ENCODE measurements around the gene GPHA2.
A peak's percentile ranks its signal among the peaks of the same experiment; 100 is the strongest.
"Not testable (repeated sequence)": the region's sequence is repeated elsewhere in the genome, so short reads cannot be mapped to it uniquely, and the experiment has no call there.

The GPHA2 gene, protein sequence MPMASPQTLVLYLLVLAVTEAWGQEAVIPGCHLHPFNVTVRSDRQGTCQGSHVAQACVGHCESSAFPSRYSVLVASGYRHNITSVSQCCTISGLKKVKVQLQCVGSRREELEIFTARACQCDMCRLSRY

DNA sequence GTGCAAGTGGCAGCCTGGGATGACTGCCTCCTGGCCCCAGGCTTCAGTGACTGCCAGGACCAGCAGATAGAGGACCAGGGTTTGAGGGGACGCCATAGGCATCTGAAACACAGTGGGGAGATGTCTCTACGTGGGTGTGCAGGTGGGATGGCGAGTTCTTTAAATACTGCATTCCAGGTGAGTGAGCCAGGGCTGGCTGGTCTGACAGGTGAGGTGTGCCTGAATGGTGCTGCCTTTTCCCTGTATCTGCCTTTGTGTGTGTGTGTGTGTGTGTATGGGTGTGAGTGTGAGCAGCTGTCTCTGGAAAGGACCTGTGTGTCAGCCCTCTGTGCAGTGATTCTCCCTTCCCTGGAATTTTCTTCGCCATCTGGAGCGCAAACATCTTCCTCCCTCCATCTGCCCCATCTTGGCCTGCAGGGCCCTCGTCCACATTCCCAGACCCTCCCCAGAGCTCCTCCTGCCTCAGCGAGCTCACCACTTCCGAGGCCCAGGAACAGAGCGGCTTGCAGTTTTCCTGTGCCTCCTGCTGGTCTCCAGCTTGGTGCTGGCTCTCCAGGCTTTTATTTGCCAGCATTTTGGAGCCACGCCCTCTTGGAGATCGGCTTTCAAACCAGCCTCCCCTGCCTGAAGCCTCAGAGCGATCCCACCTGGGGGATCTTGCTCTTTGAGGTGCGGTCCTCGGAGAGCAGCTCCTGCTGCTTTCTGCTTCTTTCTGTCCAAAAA is at the start of gene GPHA2:
Gene GPHA2, minus strand, starts transcription at position 535 of the 723 bp plus-strand sequence. Its CDS starts 433 bp downstream, at position 102.
- H3K27me3 ChIP-seq (replicated peaks), result no peaks in the 10 kb centered on the region
- in situ Hi-C loops (cut with HindIII; ENCODE audit: low pct_ligation_motif_present, low sequenced_read_pairs), result no loop called here
- no peak within 1 kb of the TSS for H3K4me3 ChIP-seq (ENCODE audit: low read depth, low read length)
- no peak for DNase-seq
- H3K36me3 ChIP-seq (replicated peaks), result peaks cover 41% of the 10 kb centered on the region
- TF ChIP-seq, protein P1, sequence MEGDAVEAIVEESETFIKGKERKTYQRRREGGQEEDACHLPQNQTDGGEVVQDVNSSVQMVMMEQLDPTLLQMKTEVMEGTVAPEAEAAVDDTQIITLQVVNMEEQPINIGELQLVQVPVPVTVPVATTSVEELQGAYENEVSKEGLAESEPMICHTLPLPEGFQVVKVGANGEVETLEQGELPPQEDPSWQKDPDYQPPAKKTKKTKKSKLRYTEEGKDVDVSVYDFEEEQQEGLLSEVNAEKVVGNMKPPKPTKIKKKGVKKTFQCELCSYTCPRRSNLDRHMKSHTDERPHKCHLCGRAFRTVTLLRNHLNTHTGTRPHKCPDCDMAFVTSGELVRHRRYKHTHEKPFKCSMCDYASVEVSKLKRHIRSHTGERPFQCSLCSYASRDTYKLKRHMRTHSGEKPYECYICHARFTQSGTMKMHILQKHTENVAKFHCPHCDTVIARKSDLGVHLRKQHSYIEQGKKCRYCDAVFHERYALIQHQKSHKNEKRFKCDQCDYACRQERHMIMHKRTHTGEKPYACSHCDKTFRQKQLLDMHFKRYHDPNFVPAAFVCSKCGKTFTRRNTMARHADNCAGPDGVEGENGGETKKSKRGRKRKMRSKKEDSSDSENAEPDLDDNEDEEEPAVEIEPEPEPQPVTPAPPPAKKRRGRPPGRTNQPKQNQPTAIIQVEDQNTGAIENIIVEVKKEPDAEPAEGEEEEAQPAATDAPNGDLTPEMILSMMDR (IDR thresholded peaks at IDR 0.05; ENCODE audit: low read depth, low read length, missing control alignments), result peak; percentile 12
- no peak within 1 kb of the TSS for H3K27ac ChIP-seq

DNA sequence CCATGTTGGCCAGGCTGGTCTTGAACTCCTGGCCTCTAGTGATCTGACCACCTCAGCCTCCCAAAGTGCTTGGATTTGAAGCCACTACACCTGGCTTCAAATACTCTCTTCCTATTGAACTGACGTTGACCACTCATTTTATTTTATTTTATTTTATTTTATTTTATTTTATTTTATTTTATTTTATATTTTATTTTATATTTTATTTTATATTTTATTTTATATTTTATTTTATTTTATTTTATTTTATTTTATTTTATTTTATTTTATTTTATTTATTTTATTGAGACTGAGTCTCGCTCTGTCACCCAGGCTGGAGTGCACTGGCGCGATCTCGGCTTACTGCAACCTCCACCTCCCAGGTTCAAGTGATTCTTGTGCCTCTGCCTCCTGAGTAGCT is 47.6 kb upstream of the GPHA2 start:
- H3K27me3 ChIP-seq (replicated peaks); H3K4me3 ChIP-seq (ENCODE audit: low read depth, low read length); DNase-seq; H3K36me3 ChIP-seq (replicated peaks); in situ Hi-C loops (cut with HindIII; ENCODE audit: low pct_ligation_motif_present, low sequenced_read_pairs); H3K27ac ChIP-seq: not testable (repeated sequence)

- Histone ChIP-seq H3K36me3 (replicated peaks) (no peaks in the 10 kb centered on the region), H3K27ac (no peak overlapping the region), H3K4me3 (ENCODE audit: low read depth, low read length) (no peak overlapping the region), H3K27me3 (replicated peaks) (no peaks in the 10 kb centered on the region)
- no peak for DNase-seq
- TF ChIP-seq, protein P1 (IDR thresholded peaks at IDR 0.05; ENCODE audit: low read depth, low read length, missing control alignments), result no peak
- in situ Hi-C loops (cut with HindIII; ENCODE audit: low pct_ligation_motif_present, low sequenced_read_pairs), result no loop called here
Observed at GRCh38 chr11:64976651-64977050, 41.0 kb upstream of the GPHA2 start.

DNA sequence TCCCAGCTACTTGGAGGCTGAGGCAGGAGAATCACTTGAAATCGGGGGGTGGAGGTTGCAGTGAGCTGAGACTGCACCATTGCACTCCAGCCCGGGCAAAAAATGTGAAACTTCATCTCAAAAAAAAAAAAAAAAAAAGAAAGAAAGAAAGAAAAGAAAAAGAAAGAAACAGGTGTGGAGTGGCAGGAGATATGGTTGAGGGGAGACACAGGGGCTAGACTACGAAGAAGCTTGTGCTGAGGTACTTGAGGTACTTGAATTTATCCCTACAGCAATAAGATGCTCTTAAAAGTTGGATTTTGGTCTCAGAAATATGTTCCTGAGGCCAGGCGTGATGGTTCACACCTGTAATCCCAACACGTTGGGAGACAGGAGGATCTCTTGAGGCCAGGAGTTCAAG is 38.4 kb upstream of the GPHA2 start:
- TF ChIP-seq, protein P1 (IDR thresholded peaks at IDR 0.05; ENCODE audit: low read depth, low read length, missing control alignments), result no peak
- no peak overlapping the region for H3K4me3 ChIP-seq (ENCODE audit: low read depth, low read length)
- no peak for DNase-seq
- H3K36me3 ChIP-seq (replicated peaks), result no peaks in the 10 kb centered on the region
- no peaks in the 10 kb centered on the region for H3K27me3 ChIP-seq (replicated peaks)
- no peak overlapping the region for H3K27ac ChIP-seq
- in situ Hi-C loops (cut with HindIII; ENCODE audit: low pct_ligation_motif_present, low sequenced_read_pairs), result no loop called here

DNA sequence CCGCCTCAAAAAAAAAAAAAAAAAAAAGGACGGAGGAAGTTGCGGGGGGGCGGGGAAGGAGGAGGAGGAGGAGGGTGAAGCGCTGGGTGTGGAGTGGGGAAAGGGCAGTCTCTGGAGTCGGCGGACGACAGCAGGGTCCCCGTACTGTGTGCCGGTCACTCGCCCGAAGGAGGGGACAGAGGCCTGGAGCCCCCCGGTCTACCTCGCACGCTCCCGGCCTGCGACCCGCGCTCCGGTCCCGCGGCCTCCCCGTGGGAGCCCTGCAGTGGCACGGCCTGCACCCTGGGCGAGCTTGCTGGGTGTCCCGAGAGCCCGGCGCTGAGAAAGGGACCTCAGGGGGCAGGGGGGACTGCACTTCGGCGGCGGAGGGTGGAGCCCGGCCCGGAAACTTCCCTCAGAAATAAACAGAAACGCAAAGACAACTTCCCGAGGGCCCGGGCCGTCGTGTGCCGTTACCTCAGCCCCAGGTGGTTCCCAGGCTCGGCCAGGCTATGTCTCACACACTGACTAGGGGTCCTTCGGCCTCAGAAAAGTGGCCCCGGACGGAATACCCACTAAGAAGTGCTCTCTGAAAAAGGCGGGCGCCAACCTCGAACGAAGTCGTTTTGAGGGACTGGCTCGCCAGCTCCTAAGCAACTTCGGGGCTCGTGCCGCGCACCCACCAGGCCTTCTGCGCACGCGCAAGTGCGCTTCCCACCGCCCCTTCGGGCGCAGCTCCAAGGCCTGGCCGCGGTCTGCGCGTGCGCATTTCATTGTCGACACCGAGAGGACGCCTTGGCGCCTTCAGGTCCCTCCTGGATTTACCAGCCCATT is 35.9 kb upstream of the GPHA2 start, which contains the start of gene MAJIN:
Gene MAJIN, minus strand, starts transcription at position 688 of the 813 bp plus-strand sequence. CDS start 12,703 bp downstream, outside the sequence.
- peak within 1 kb of the TSS; percentile 32 for H3K4me3 ChIP-seq (ENCODE audit: low read depth, low read length)
- peak; percentile 55 for DNase-seq
- H3K27me3 ChIP-seq (replicated peaks), result no peaks in the 10 kb centered on the region
- in situ Hi-C loops (cut with HindIII; ENCODE audit: low pct_ligation_motif_present, low sequenced_read_pairs), result no loop called here
- no peak within 1 kb of the TSS for H3K27ac ChIP-seq
- no peaks in the 10 kb centered on the region for H3K36me3 ChIP-seq (replicated peaks)
- TF ChIP-seq, protein P1 (IDR thresholded peaks at IDR 0.05; ENCODE audit: low read depth, low read length, missing control alignments), result no peak

DNA sequence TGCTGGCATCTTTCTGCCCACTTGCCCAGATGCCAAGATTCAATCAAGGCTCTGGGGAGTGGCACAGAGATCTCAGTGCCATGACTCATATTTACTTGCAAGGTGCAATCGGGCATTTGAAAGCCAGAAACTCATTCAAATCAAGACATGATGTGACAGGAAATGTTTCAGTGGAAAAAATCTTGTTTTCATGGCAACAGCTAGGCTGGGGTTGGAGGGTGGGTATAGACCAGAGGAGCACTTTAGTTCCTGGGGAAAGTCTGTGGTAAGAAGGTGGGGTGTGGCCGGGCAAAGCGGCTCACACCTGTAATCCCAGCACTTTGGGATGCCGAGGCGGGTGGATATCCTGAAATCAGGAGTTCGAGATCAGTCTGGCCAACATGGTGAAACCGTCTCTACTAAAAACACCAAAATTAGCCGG is 35.0 kb upstream of the GPHA2 start:
- TF ChIP-seq, protein P1 (IDR thresholded peaks at IDR 0.05; ENCODE audit: low read depth, low read length, missing control alignments), result no peak
- Histone ChIP-seq H3K27ac (no peak overlapping the region), H3K4me3 (ENCODE audit: low read depth, low read length) (no peak overlapping the region), H3K36me3 (replicated peaks) (no peaks in the 10 kb centered on the region), H3K27me3 (replicated peaks) (no peaks in the 10 kb centered on the region)
- no peak for DNase-seq
- in situ Hi-C loops (cut with HindIII; ENCODE audit: low pct_ligation_motif_present, low sequenced_read_pairs), result no loop called here
